ENCODE results near the gene EPOP.

The EPOP gene

GRCh38 chr17:38705803-38706504 is 31.2 kb upstream of the EPOP start:
- DNase-seq (ENCODE audit: low spot score), result peak; percentile 11

- no peak for DNase-seq (ENCODE audit: low spot score)
These were observed 30.7 kb upstream of the EPOP start for GRCh38 chr17:38705523-38705802.

- DNase-seq (ENCODE audit: low spot score), result peak; percentile 45
These were observed 30.1 kb upstream of the EPOP start, which contains the start of gene MLLT6 for GRCh38 chr17:38704606-38705522. MLLT6 (plus strand) TSS chr17:38705273; CDS start chr17:38705633, 360 bp downstream.

- peak; percentile 96 for DNase-seq (ENCODE audit: low spot score)
These were observed 29.2 kb upstream of the EPOP start for GRCh38 chr17:38703742-38704605.

GRCh38 chr17:38702916-38703741 is 28.4 kb upstream of the EPOP start:
- peak; percentile 8 for DNase-seq (ENCODE audit: low spot score)

- peak; percentile 83 for DNase-seq (ENCODE audit: low spot score)
These were observed 27.6 kb upstream of the EPOP start for GRCh38 chr17:38702166-38702915.

GRCh38 chr17:38701504-38702165 is 26.9 kb upstream of the EPOP start:
- peak; percentile 30 for DNase-seq (ENCODE audit: low spot score)

- DNase-seq (ENCODE audit: low spot score), result no peak
These were observed 24.0 kb upstream of the EPOP start for GRCh38 chr17:38698760-38699159.

- no peak for DNase-seq (ENCODE audit: low spot score)
These were observed 22.5 kb upstream of the EPOP start for GRCh38 chr17:38697061-38697820.

GRCh38 chr17:38693700-38694329 is 19.1 kb upstream of the EPOP start:
- DNase-seq (ENCODE audit: low spot score), result no peak

- DNase-seq (ENCODE audit: low spot score), result no peak
These were observed 16.4 kb upstream of the EPOP start for GRCh38 chr17:38691154-38691553.

GRCh38 chr17:38690386-38690785 is 15.6 kb upstream of the EPOP start:
- no peak for DNase-seq (ENCODE audit: low spot score)

- DNase-seq (ENCODE audit: low spot score), result no peak
These were observed 12.5 kb upstream of the EPOP start for GRCh38 chr17:38687286-38687685.

- DNase-seq (ENCODE audit: low spot score), result no peak
These were observed 10.7 kb upstream of the EPOP start for GRCh38 chr17:38685491-38685890.

GRCh38 chr17:38681096-38681495 is 6.3 kb upstream of the EPOP start:
- DNase-seq (ENCODE audit: low spot score), result no peak

- DNase-seq (ENCODE audit: low spot score), result no peak
These were observed 3.1 kb upstream of the EPOP start for GRCh38 chr17:38677819-38678218.

- peak; percentile 80 for DNase-seq (ENCODE audit: low spot score)
These were observed 2.1 kb upstream of the EPOP start for GRCh38 chr17:38676706-38677504.

Data from LoVo (cell line).